WTC11 (cell line): Measurements from ENCODE around the gene NFKBIE.

Experiments used
- CREM ChIP-seq: sonication (generic); formaldehyde crosslinking; IDR thresholded peaks from 2 replicates; pipeline ENCODE4 v1.8.1; 2022; ENCODE audit warnings: mild to moderate bottlenecking, missing genetic modification reagents, moderate library complexity
- CTCF ChIP-seq: fragments of 200-600 bp; IDR thresholded peaks from 2 replicates; pipeline ENCODE4 v1.8.0; 2022; ENCODE audit warnings: antibody characterized with exemption
- ELF4 ChIP-seq: sonication (generic); formaldehyde crosslinking; IDR thresholded peaks from 2 replicates; pipeline ENCODE4 v1.8.1; 2022; ENCODE audit warnings: low read depth, mild to moderate bottlenecking, moderate library complexity, missing genetic modification reagents
- FOXJ3 ChIP-seq: sonication (generic); formaldehyde crosslinking; IDR thresholded peaks from 2 replicates; pipeline ENCODE4 v1.9.0; 2021; ENCODE audit warnings: missing genetic modification reagents, mild to moderate bottlenecking, borderline replicate concordance
- FOXK1 ChIP-seq: sonication (generic); formaldehyde crosslinking; IDR thresholded peaks from 2 replicates; pipeline ENCODE4 v1.8.0; 2022; ENCODE audit warnings: mild to moderate bottlenecking, moderate library complexity, missing genetic modification reagents
- MAX ChIP-seq: sonication (generic); formaldehyde crosslinking; IDR thresholded peaks from 2 replicates; pipeline ENCODE4 v1.8.0; 2022; ENCODE audit warnings: mild to moderate bottlenecking, missing genetic modification reagents
- SMAD3 ChIP-seq: sonication (generic); formaldehyde crosslinking; IDR thresholded peaks from 2 replicates; pipeline ENCODE4 v1.8.0; 2022; ENCODE audit warnings: missing genetic modification reagents, mild to moderate bottlenecking, borderline replicate concordance
- SP1 ChIP-seq: sonication (generic); formaldehyde crosslinking; conservative IDR thresholded peaks from 2 replicates; pipeline ENCODE4 v1.8.1; 2022; ENCODE audit warnings: missing genetic modification reagents
- TEAD4 ChIP-seq: sonication (generic); formaldehyde crosslinking; IDR thresholded peaks from 2 replicates; pipeline ENCODE4 v1.8.0; 2022; ENCODE audit warnings: mild to moderate bottlenecking, missing genetic modification reagents
- ZNF263 ChIP-seq: sonication (generic); formaldehyde crosslinking; IDR thresholded peaks from 2 replicates; pipeline ENCODE4 v1.8.1; 2022; ENCODE audit warnings: low read depth, mild to moderate bottlenecking, moderate library complexity, missing genetic modification reagents
- ZNF396 ChIP-seq: fragments of 250-450 bp; sonication (Bioruptor Pico); IDR thresholded peaks from 2 replicates; pipeline ENCODE4 v1.8.0; 2021; ENCODE audit warnings: mild to moderate bottlenecking, moderate library complexity, borderline replicate concordance
- TF ChIP-seq, protein P1 (sequence below): fragments of 250-450 bp; sonication (Bioruptor Pico); IDR thresholded peaks from 2 replicates; pipeline ENCODE4 v1.9.0; 2021; ENCODE audit warnings: mild to moderate bottlenecking, borderline replicate concordance
- TF ChIP-seq, protein P2 (sequence below): sonication (generic); formaldehyde crosslinking; IDR thresholded peaks from 2 replicates; pipeline ENCODE4 v1.8.0; 2022; ENCODE audit warnings: mild to moderate bottlenecking, missing genetic modification reagents
- TF ChIP-seq, protein P3 (sequence below): sonication (generic); formaldehyde crosslinking; IDR thresholded peaks from 2 replicates; pipeline ENCODE4 v1.8.1; 2023; ENCODE audit warnings: mild to moderate bottlenecking, missing genetic modification reagents, borderline replicate concordance

DNA sequence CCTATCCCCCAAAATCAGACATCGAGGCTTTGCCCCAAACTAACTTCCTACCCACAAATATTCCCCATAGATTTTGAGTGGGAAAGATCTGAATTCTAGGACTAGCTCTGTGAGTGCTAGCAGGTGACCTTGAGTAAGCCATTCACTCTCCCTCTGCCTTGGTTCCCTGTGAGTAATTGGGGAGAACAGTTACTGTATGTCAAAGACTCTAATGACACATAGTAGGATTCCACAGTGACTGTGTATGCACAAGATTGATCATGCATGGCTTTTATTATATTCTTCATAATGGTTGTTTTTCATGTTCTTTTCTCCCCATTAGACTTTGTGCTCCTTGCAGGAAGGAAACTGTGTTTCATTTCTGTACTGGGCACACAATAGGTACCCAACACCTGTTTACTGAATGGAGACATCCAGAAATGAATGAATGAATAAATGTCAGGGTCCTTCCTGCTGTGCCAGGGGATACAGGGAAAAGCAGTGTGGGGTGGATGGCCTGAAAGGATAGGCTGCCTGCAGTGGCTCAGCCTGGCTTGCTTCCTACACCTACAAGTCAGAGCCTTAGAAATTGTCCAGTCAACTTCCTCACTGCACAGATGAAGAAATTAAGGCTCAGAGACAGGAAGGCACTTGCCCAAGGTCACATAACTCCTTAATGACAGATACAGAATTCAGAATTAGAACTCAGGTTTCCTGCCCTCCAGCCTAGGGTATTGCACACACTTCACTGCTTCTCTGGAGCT is 4.0 kb upstream of the NFKBIE start:
- TF ChIP-seq ZNF396 (CRISPR knock-in tag) (no peak), SP1 (CRISPR knock-in tag) (no peak), CTCF (no peak), FOXK1 (CRISPR knock-in tag) (no peak), MAX (CRISPR knock-in tag) (no peak), ZNF263 (CRISPR knock-in tag) (no peak), ELF4 (CRISPR knock-in tag) (no peak), CREM (CRISPR knock-in tag) (no peak), TEAD4 (no peak), SMAD3 (CRISPR knock-in tag) (no peak), FOXJ3 (CRISPR knock-in tag) (no peak)
- TF ChIP-seq, protein P1, sequence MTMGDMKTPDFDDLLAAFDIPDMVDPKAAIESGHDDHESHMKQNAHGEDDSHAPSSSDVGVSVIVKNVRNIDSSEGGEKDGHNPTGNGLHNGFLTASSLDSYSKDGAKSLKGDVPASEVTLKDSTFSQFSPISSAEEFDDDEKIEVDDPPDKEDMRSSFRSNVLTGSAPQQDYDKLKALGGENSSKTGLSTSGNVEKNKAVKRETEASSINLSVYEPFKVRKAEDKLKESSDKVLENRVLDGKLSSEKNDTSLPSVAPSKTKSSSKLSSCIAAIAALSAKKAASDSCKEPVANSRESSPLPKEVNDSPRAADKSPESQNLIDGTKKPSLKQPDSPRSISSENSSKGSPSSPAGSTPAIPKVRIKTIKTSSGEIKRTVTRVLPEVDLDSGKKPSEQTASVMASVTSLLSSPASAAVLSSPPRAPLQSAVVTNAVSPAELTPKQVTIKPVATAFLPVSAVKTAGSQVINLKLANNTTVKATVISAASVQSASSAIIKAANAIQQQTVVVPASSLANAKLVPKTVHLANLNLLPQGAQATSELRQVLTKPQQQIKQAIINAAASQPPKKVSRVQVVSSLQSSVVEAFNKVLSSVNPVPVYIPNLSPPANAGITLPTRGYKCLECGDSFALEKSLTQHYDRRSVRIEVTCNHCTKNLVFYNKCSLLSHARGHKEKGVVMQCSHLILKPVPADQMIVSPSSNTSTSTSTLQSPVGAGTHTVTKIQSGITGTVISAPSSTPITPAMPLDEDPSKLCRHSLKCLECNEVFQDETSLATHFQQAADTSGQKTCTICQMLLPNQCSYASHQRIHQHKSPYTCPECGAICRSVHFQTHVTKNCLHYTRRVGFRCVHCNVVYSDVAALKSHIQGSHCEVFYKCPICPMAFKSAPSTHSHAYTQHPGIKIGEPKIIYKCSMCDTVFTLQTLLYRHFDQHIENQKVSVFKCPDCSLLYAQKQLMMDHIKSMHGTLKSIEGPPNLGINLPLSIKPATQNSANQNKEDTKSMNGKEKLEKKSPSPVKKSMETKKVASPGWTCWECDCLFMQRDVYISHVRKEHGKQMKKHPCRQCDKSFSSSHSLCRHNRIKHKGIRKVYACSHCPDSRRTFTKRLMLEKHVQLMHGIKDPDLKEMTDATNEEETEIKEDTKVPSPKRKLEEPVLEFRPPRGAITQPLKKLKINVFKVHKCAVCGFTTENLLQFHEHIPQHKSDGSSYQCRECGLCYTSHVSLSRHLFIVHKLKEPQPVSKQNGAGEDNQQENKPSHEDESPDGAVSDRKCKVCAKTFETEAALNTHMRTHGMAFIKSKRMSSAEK (CRISPR knock-in tag) = no peak
- TF ChIP-seq, protein P2, sequence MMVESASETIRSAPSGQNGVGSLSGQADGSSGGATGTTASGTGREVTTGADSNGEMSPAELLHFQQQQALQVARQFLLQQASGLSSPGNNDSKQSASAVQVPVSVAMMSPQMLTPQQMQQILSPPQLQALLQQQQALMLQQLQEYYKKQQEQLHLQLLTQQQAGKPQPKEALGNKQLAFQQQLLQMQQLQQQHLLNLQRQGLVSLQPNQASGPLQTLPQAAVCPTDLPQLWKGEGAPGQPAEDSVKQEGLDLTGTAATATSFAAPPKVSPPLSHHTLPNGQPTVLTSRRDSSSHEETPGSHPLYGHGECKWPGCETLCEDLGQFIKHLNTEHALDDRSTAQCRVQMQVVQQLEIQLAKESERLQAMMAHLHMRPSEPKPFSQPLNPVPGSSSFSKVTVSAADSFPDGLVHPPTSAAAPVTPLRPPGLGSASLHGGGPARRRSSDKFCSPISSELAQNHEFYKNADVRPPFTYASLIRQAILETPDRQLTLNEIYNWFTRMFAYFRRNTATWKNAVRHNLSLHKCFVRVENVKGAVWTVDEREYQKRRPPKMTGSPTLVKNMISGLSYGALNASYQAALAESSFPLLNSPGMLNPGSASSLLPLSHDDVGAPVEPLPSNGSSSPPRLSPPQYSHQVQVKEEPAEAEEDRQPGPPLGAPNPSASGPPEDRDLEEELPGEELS (CRISPR knock-in tag) = no peak
- TF ChIP-seq, protein P3, sequence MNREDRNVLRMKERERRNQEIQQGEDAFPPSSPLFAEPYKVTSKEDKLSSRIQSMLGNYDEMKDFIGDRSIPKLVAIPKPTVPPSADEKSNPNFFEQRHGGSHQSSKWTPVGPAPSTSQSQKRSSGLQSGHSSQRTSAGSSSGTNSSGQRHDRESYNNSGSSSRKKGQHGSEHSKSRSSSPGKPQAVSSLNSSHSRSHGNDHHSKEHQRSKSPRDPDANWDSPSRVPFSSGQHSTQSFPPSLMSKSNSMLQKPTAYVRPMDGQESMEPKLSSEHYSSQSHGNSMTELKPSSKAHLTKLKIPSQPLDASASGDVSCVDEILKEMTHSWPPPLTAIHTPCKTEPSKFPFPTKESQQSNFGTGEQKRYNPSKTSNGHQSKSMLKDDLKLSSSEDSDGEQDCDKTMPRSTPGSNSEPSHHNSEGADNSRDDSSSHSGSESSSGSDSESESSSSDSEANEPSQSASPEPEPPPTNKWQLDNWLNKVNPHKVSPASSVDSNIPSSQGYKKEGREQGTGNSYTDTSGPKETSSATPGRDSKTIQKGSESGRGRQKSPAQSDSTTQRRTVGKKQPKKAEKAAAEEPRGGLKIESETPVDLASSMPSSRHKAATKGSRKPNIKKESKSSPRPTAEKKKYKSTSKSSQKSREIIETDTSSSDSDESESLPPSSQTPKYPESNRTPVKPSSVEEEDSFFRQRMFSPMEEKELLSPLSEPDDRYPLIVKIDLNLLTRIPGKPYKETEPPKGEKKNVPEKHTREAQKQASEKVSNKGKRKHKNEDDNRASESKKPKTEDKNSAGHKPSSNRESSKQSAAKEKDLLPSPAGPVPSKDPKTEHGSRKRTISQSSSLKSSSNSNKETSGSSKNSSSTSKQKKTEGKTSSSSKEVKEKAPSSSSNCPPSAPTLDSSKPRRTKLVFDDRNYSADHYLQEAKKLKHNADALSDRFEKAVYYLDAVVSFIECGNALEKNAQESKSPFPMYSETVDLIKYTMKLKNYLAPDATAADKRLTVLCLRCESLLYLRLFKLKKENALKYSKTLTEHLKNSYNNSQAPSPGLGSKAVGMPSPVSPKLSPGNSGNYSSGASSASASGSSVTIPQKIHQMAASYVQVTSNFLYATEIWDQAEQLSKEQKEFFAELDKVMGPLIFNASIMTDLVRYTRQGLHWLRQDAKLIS (CRISPR knock-in tag) = no peak
